BLaER1 (cell line): ENCODE data around the gene RNF213.

ENCODE experiments used
- H3K27ac ChIP-seq: shearing (Covaris generic); formaldehyde crosslinking; 2 replicates; pipeline ENCODE4 v1.8.1; 2022
- H3K27me3 ChIP-seq: shearing (Covaris generic); formaldehyde crosslinking; 2 replicates; pipeline ENCODE4 v1.8.1; 2022
- H3K36me3 ChIP-seq: shearing (Covaris generic); formaldehyde crosslinking; 2 replicates; pipeline ENCODE4 v1.8.1; 2022
- H3K4me1 ChIP-seq: shearing (Covaris generic); formaldehyde crosslinking; 2 replicates; pipeline ENCODE4 v1.8.1; 2022
- H3K4me2 ChIP-seq: shearing (Covaris generic); formaldehyde crosslinking; 2 replicates; pipeline ENCODE4 v1.8.1; 2022
- H3K4me3 ChIP-seq: shearing (Covaris generic); formaldehyde crosslinking; 2 replicates; pipeline ENCODE4 v1.8.1; 2022
- H3K9ac ChIP-seq: shearing (Covaris generic); formaldehyde crosslinking; 2 replicates; pipeline ENCODE4 v1.8.1; 2022
- H3K9me3 ChIP-seq: shearing (Covaris generic); formaldehyde crosslinking; 2 replicates; pipeline ENCODE4 v1.8.1; 2022
- H4K20me1 ChIP-seq: shearing (Covaris generic); formaldehyde crosslinking; 2 replicates; pipeline ENCODE4 v1.8.1; 2022
- Cebpa-rat ChIP-seq: shearing (Covaris generic); IDR thresholded peaks from 2 replicates; pipeline ENCODE4 v1.8.1; 2022

The RNF213 gene

GRCh38 chr17:80260791-80261158 is at the start of gene RNF213:
TSS of gene RNF213 (plus strand) at chr17:80260852. CDS start at chr17:80263682, 2,830 bp downstream.
- Histone ChIP-seq H3K27ac (peak within 1 kb of the TSS; percentile 94), H3K4me3 (peak within 1 kb of the TSS; percentile 87), H3K4me1 (peaks cover 70% of the 10 kb centered on the region), H4K20me1 (peaks cover 8% of the 10 kb centered on the region; the same call in 1 of the 2 replicates), H3K9me3 (no peaks in the 10 kb centered on the region), H3K27me3 (no peaks in the 10 kb centered on the region), H3K9ac (peak within 1 kb of the TSS; percentile 91), H3K36me3 (peaks cover 5% of the 10 kb centered on the region), H3K4me2 (peak within 1 kb of the TSS; percentile 100)
- TF ChIP-seq Cebpa-rat = no peak

GRCh38 chr17:80212109-80212508 is 48.5 kb upstream of the RNF213 start:
- Histone ChIP-seq H4K20me1 (no peaks in the 10 kb centered on the region), H3K4me3 (no peak overlapping the region), H3K27me3 (no peaks in the 10 kb centered on the region), H3K36me3 (no peaks in the 10 kb centered on the region), H3K4me2 (no peak overlapping the region), H3K4me1 (peaks cover 10% of the 10 kb centered on the region), H3K27ac (no peak overlapping the region), H3K9ac (no peak overlapping the region), H3K9me3 (no peaks in the 10 kb centered on the region)
- no peak for TF ChIP-seq Cebpa-rat

GRCh38 chr17:80212511-80212910 is 48.1 kb upstream of the RNF213 start:
- H3K9ac ChIP-seq = no peak overlapping the region
- H3K27ac ChIP-seq = no peak overlapping the region
- no peak for TF ChIP-seq Cebpa-rat
- H3K4me2 ChIP-seq = no peak overlapping the region
- peaks cover 10% of the 10 kb centered on the region for H3K4me1 ChIP-seq
- no peaks in the 10 kb centered on the region for H3K9me3 ChIP-seq
- H3K36me3 ChIP-seq = no peaks in the 10 kb centered on the region
- H3K4me3 ChIP-seq = no peak overlapping the region
- no peaks in the 10 kb centered on the region for H3K27me3 ChIP-seq
- peaks cover 1% of the 10 kb centered on the region for H4K20me1 ChIP-seq

- Histone ChIP-seq H3K36me3 (no peaks in the 10 kb centered on the region), H3K4me3 (no peak overlapping the region), H3K4me2 (peak overlapping the region; percentile 45), H3K9me3 (no peaks in the 10 kb centered on the region), H3K27ac (peak overlapping the region; percentile 53), H3K27me3 (0 out of 2 replicates have a peak, but pooled peaks cover 1% of the 10 kb centered on the region), H3K9ac (no peak overlapping the region), H3K4me1 (peaks cover 13% of the 10 kb centered on the region), H4K20me1 (peaks cover 7% of the 10 kb centered on the region)
- TF ChIP-seq Cebpa-rat = no peak
Observed at GRCh38 chr17:80212962-80213642, 47.5 kb upstream of the RNF213 start.

- H3K27ac ChIP-seq = peak overlapping the region; percentile 53
- H3K9me3 ChIP-seq = no peaks in the 10 kb centered on the region
- peak overlapping the region; percentile 45 for H3K4me2 ChIP-seq
- no peaks in the 10 kb centered on the region for H3K36me3 ChIP-seq
- H4K20me1 ChIP-seq = peaks cover 12% of the 10 kb centered on the region
- H3K9ac ChIP-seq = no peak overlapping the region
- H3K4me3 ChIP-seq = no peak overlapping the region
- H3K4me1 ChIP-seq = peaks cover 19% of the 10 kb centered on the region
- 0 out of 2 replicates have a peak, but pooled peaks cover 5% of the 10 kb centered on the region for H3K27me3 ChIP-seq
- no peak for TF ChIP-seq Cebpa-rat
Observed at GRCh38 chr17:80213643-80213975, 47.0 kb upstream of the RNF213 start.

GRCh38 chr17:80214012-80214877 is 46.4 kb upstream of the RNF213 start:
- H4K20me1 ChIP-seq = peaks cover 18% of the 10 kb centered on the region
- no peak overlapping the region for H3K4me2 ChIP-seq
- H3K4me3 ChIP-seq = no peak overlapping the region
- H3K27ac ChIP-seq = no peak overlapping the region
- no peaks in the 10 kb centered on the region for H3K36me3 ChIP-seq
- no peak for TF ChIP-seq Cebpa-rat
- H3K9me3 ChIP-seq = no peaks in the 10 kb centered on the region
- peaks cover 25% of the 10 kb centered on the region for H3K4me1 ChIP-seq
- H3K9ac ChIP-seq = no peak overlapping the region
- H3K27me3 ChIP-seq = 0 out of 2 replicates have a peak, but pooled peaks cover 5% of the 10 kb centered on the region

GRCh38 chr17:80214878-80215210 is 45.8 kb upstream of the RNF213 start:
- Histone ChIP-seq H3K27me3 (peaks cover 7% of the 10 kb centered on the region), H4K20me1 (peaks cover 24% of the 10 kb centered on the region), H3K27ac (no peak overlapping the region), H3K36me3 (no peaks in the 10 kb centered on the region), H3K9ac (no peak overlapping the region), H3K4me2 (no peak overlapping the region), H3K4me1 (peaks cover 31% of the 10 kb centered on the region), H3K9me3 (no peaks in the 10 kb centered on the region), H3K4me3 (no peak overlapping the region)
- TF ChIP-seq Cebpa-rat = no peak

GRCh38 chr17:80216473-80217456 is 43.9 kb upstream of the RNF213 start:
- Histone ChIP-seq H3K4me3 (no peak overlapping the region), H3K9me3 (no peaks in the 10 kb centered on the region), H3K27me3 (peaks cover 26% of the 10 kb centered on the region), H3K9ac (no peak overlapping the region), H3K4me2 (no peak overlapping the region), H3K36me3 (no peaks in the 10 kb centered on the region), H3K4me1 (peaks cover 45% of the 10 kb centered on the region), H4K20me1 (peaks cover 38% of the 10 kb centered on the region), H3K27ac (no peak overlapping the region)
- TF ChIP-seq Cebpa-rat = no peak

GRCh38 chr17:80217703-80218362 is 42.8 kb upstream of the RNF213 start:
- H3K27ac ChIP-seq = no peak overlapping the region
- H3K27me3 ChIP-seq = peaks cover 27% of the 10 kb centered on the region
- H3K4me2 ChIP-seq = peak overlapping the region; percentile 100; the same call in 1 of the 2 replicates
- no peak for TF ChIP-seq Cebpa-rat
- H3K9me3 ChIP-seq = no peaks in the 10 kb centered on the region
- no peak overlapping the region for H3K4me3 ChIP-seq
- peaks cover 44% of the 10 kb centered on the region for H3K4me1 ChIP-seq
- peaks cover 38% of the 10 kb centered on the region for H4K20me1 ChIP-seq
- no peak overlapping the region for H3K9ac ChIP-seq
- H3K36me3 ChIP-seq = no peaks in the 10 kb centered on the region
